Left ventricle myocardium inferior (tissue), 1 donor: Measurements from ENCODE around the gene ST6GALNAC2. TPM values are rescaled to one million over a fixed set of nuclear protein-coding genes. Genes with fewer than 3 reads are reported as not detected.
"Not testable (repeated sequence)": the region's sequence is repeated elsewhere in the genome, so short reads cannot be mapped to it uniquely, and the experiment has no call there.

Source experiments
- DNase-seq: peaks from one replicate; pipeline ENCODE4 v3.0.0-alpha.2; 2020
- H3K27ac ChIP-seq: fragments of 200-600 bp; replicated peaks from 2 replicates; pipeline ENCODE4 v1.8.0; 2021
- H3K27me3 ChIP-seq: fragments of 200-600 bp; 2 replicates; pipeline ENCODE4 v1.8.0; 2021; ENCODE audit warnings: low read depth
- H3K36me3 ChIP-seq: fragments of 200-600 bp; 2 replicates; pipeline ENCODE4 v1.8.0; 2021
- H3K4me1 ChIP-seq: fragments of 200-600 bp; 2 replicates; pipeline ENCODE4 v1.8.0; 2021
- H3K4me3 ChIP-seq: fragments of 200-600 bp; 2 replicates; pipeline ENCODE4 v1.8.0; 2021; ENCODE audit warnings: mild to moderate bottlenecking, moderate library complexity
- H3K9me3 ChIP-seq: fragments of 200-600 bp; replicated peaks from 2 replicates; pipeline ENCODE4 v1.8.0; 2021
- intact Hi-C: fragments of 100-400 bp; cut with micrococcal nuclease; formaldehyde crosslinking; loops from one replicate; pipeline ENCODE4 v1.11.0; 2022
- total RNA-seq: library from RNA; stranded (reverse); fragmentation: NEBNext Ultra II Directional; extraction: Animal tissue kit (Norgen Biotek cat#: 25700); gene quantifications from one replicate; pipeline ENCODE4 v1.2.1, GENCODE V29; 2021
- TF ChIP-seq, protein P1 (sequence below): fragments of 200-600 bp; IDR thresholded peaks from 2 replicates; pipeline ENCODE4 v1.8.0; 2021; ENCODE audit warnings: antibody characterized with exemption, mild to moderate bottlenecking, borderline replicate concordance
- donor health status: DM: no; HTN: yes; CAD: no; lungs with severe emphysema.

ST6GALNAC2 gene
- total RNA-seq, 1 donor from 2014 or later = 4.3 TPM

- no peaks in the 10 kb centered on the region for H3K27me3 ChIP-seq
- peaks cover 72% of the 10 kb centered on the region for H3K4me1 ChIP-seq
- DNase-seq = no peak
- peak overlapping the region; percentile 47 for H3K27ac ChIP-seq
- TF ChIP-seq, protein P1, sequence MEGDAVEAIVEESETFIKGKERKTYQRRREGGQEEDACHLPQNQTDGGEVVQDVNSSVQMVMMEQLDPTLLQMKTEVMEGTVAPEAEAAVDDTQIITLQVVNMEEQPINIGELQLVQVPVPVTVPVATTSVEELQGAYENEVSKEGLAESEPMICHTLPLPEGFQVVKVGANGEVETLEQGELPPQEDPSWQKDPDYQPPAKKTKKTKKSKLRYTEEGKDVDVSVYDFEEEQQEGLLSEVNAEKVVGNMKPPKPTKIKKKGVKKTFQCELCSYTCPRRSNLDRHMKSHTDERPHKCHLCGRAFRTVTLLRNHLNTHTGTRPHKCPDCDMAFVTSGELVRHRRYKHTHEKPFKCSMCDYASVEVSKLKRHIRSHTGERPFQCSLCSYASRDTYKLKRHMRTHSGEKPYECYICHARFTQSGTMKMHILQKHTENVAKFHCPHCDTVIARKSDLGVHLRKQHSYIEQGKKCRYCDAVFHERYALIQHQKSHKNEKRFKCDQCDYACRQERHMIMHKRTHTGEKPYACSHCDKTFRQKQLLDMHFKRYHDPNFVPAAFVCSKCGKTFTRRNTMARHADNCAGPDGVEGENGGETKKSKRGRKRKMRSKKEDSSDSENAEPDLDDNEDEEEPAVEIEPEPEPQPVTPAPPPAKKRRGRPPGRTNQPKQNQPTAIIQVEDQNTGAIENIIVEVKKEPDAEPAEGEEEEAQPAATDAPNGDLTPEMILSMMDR = no peak
- intact Hi-C loops = no loop called here
- peak overlapping the region; percentile 6 for H3K4me3 ChIP-seq
- no peaks in the 10 kb centered on the region for H3K9me3 ChIP-seq
- peaks cover 38% of the 10 kb centered on the region for H3K36me3 ChIP-seq
These were observed 22.9 kb downstream of the ST6GALNAC2 start for GRCh38 chr17:76562734-76563148.

- Histone ChIP-seq H3K27me3 (no peaks in the 10 kb centered on the region), H3K4me1 (peaks cover 69% of the 10 kb centered on the region), H3K27ac (peak overlapping the region; percentile 87), H3K36me3 (peaks cover 38% of the 10 kb centered on the region), H3K9me3 (no peaks in the 10 kb centered on the region), H3K4me3 (no peak overlapping the region)
- TF ChIP-seq, protein P1 = no peak
- no peak for DNase-seq
- intact Hi-C loops = no loop called here
These were observed 23.8 kb downstream of the ST6GALNAC2 start for GRCh38 chr17:76561799-76562268.

GRCh38 chr17:76561332-76561731 lies 24.3 kb downstream of the ST6GALNAC2 start:
- H3K4me1 ChIP-seq = peaks cover 69% of the 10 kb centered on the region

DNA sequence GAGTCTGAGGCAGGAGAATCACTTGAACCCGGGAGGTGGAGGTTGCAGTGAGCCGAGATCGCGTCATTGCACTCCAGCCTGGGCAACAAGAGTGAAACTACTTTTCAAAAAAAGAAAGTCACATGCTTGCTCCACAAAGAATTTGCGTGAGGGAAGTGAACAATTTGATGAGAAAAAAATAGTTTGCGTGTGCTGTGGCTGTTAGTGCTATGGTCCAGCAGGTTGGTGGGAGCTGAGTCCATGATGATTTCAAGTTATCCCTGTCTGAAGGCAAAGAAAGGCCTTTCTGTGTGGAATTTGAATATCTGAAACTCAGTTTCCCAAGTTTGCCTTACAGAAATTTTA lies 24.8 kb downstream of the ST6GALNAC2 start:
- Histone ChIP-seq H3K4me1 (peaks cover 66% of the 10 kb centered on the region), H3K4me3 (peak overlapping the region; percentile 7), H3K36me3 (peaks cover 32% of the 10 kb centered on the region), H3K27me3 (no peaks in the 10 kb centered on the region), H3K9me3 (no peaks in the 10 kb centered on the region), H3K27ac (peak overlapping the region; percentile 87)
- intact Hi-C loops = no loop called here
- no peak for DNase-seq
- TF ChIP-seq, protein P1 = no peak

More at GRCh38 chr17:76561332-76561731, 24.3 kb downstream of the ST6GALNAC2 start:
- intact Hi-C loops = no loop called here
- H3K27ac ChIP-seq = peak overlapping the region; percentile 87
- TF ChIP-seq, protein P1 = no peak
- no peaks in the 10 kb centered on the region for H3K27me3 ChIP-seq
- no peak overlapping the region for H3K4me3 ChIP-seq
- DNase-seq = no peak
- H3K36me3 ChIP-seq = peaks cover 37% of the 10 kb centered on the region
- H3K9me3 ChIP-seq = no peaks in the 10 kb centered on the region

GRCh38 chr17:76560036-76560876 lies 25.4 kb downstream of the ST6GALNAC2 start:
- TF ChIP-seq, protein P1 = no peak
- Histone ChIP-seq H3K36me3 (peaks cover 27% of the 10 kb centered on the region), H3K27ac (peak overlapping the region; percentile 87), H3K27me3 (no peaks in the 10 kb centered on the region), H3K4me1 (peaks cover 61% of the 10 kb centered on the region), H3K4me3 (peak overlapping the region; percentile 7), H3K9me3 (no peaks in the 10 kb centered on the region)
- intact Hi-C loops = no loop called here
- no peak for DNase-seq

GRCh38 chr17:76559460-76559859 lies 26.2 kb downstream of the ST6GALNAC2 start:
- H3K27me3 ChIP-seq, intact Hi-C loops, DNase-seq, H3K9me3 ChIP-seq: not testable (repeated sequence)
- Histone ChIP-seq H3K36me3 (peaks cover 23% of the 10 kb centered on the region), H3K4me1 (peaks cover 63% of the 10 kb centered on the region), H3K4me3 (peak overlapping the region; percentile 79), H3K27ac (peak overlapping the region; percentile 87)
